Measurements from ENCODE around the gene JAG2.

Gene JAG2

DNA sequence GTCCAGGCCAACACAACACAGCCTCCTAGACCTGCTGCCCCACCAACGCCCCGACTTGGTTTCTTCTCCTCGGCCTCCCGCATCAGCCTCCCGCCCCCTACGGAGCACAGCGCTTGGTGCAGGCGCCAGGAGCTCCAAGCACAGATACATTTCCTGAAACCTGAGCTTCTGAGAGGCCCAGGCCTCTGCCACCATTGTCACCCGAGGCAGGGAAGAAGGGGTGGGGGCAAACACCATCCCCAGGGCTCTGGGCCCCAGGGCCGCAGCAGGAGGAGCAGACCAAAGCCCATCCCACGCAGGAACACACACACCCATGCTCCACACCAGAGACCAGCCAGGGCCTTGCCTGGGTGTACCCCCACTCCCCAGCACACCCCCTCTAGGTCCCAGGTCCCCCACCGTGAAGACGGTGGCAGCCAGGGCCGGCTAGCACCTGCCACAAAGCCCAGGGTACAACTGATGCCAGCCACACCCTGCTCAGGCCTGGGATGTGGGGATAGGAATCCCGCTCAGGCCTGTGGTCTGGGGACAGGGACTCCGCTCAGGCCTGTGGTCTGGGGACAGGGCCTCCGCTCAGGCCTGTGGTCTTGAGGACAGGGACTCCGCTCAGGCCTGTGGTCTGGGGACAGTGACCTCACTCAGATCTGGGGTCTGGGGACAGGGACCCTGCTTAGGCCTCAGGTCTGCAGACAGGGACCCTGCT is 5.4 kb downstream of the JAG2 start:
- H3K79me2 ChIP-seq (ENCODE audit: insufficient read depth, low read length) = no peaks in the 10 kb centered on the region
- H3K36me3 ChIP-seq (ENCODE audit: insufficient read depth, low read length) = no peaks in the 10 kb centered on the region
- H3K4me1 ChIP-seq (ENCODE audit: insufficient read depth, low read length) = no peaks in the 10 kb centered on the region

GRCh38 chr14:105162669-105162979 is 6.0 kb downstream of the JAG2 start:
- Histone ChIP-seq H3K27ac (ENCODE audit: low read length) (no peak overlapping the region), H4K20me1 (ENCODE audit: insufficient read depth, low read length) (peaks cover 7% of the 10 kb centered on the region), H3K4me2 (ENCODE audit: insufficient read depth, low read length) (no peak overlapping the region), H3K36me3 (ENCODE audit: insufficient read depth, low read length) (no peaks in the 10 kb centered on the region), H3K4me1 (ENCODE audit: insufficient read depth, low read length) (no peaks in the 10 kb centered on the region), H3K4me3 (ENCODE audit: low read depth in 1 of 2, low read length in 2 of 2) (no peak overlapping the region), H3K79me2 (ENCODE audit: insufficient read depth, low read length) (no peaks in the 10 kb centered on the region), H3K9ac (ENCODE audit: low read depth, low read length) (no peak overlapping the region), H3K9me3 (ENCODE audit: insufficient read depth, low read length, severe bottlenecking) (no peaks in the 10 kb centered on the region), H3K27me3 (ENCODE audit: insufficient read depth, low read length, poor library complexity) (no peaks in the 10 kb centered on the region), H2AFZ (ENCODE audit: low read depth, low read length) (no peak overlapping the region)
- ATAC-seq (ENCODE audit: insufficient read depth, low read depth) (no peak; the same call in 2 of the 3 replicates), DNase-seq (no peak)
- TF ChIP-seq EZH2 (IDR thresholded peaks at IDR 0.05; ENCODE audit: borderline replicate concordance, low read depth, low read length, severe bottlenecking) = no peak
- TF ChIP-seq, protein P1, sequence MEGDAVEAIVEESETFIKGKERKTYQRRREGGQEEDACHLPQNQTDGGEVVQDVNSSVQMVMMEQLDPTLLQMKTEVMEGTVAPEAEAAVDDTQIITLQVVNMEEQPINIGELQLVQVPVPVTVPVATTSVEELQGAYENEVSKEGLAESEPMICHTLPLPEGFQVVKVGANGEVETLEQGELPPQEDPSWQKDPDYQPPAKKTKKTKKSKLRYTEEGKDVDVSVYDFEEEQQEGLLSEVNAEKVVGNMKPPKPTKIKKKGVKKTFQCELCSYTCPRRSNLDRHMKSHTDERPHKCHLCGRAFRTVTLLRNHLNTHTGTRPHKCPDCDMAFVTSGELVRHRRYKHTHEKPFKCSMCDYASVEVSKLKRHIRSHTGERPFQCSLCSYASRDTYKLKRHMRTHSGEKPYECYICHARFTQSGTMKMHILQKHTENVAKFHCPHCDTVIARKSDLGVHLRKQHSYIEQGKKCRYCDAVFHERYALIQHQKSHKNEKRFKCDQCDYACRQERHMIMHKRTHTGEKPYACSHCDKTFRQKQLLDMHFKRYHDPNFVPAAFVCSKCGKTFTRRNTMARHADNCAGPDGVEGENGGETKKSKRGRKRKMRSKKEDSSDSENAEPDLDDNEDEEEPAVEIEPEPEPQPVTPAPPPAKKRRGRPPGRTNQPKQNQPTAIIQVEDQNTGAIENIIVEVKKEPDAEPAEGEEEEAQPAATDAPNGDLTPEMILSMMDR (IDR thresholded peaks at IDR 0.05; ENCODE audit: borderline replicate concordance, extremely low read depth, low read length, poor library complexity, severe bottlenecking) = no peak

More for the DNA sequence above, 5.4 kb downstream of the JAG2 start:
- H3K9me3 ChIP-seq (ENCODE audit: insufficient read depth, low read length, severe bottlenecking) = no peaks in the 10 kb centered on the region
- H4K20me1 ChIP-seq (ENCODE audit: insufficient read depth, low read length) = peaks cover 7% of the 10 kb centered on the region
- H3K9ac ChIP-seq (ENCODE audit: low read depth, low read length) = no peak overlapping the region
- H2AFZ ChIP-seq (ENCODE audit: low read depth, low read length) = no peak overlapping the region
- DNase-seq (no peak), ATAC-seq (ENCODE audit: insufficient read depth, low read depth) (no peak)
- H3K4me2 ChIP-seq (ENCODE audit: insufficient read depth, low read length) = no peak overlapping the region
- H3K27me3 ChIP-seq (ENCODE audit: insufficient read depth, low read length, poor library complexity) = no peaks in the 10 kb centered on the region
- TF ChIP-seq, protein P1 (IDR thresholded peaks at IDR 0.05; ENCODE audit: borderline replicate concordance, extremely low read depth, low read length, poor library complexity, severe bottlenecking) = no peak
- TF ChIP-seq EZH2 (IDR thresholded peaks at IDR 0.05; ENCODE audit: borderline replicate concordance, low read depth, low read length, severe bottlenecking) = no peak
- no peak overlapping the region for H3K27ac ChIP-seq (ENCODE audit: low read length)
- H3K4me3 ChIP-seq (ENCODE audit: low read depth in 1 of 2, low read length in 2 of 2) = no peak overlapping the region

- peaks cover 7% of the 10 kb centered on the region for H4K20me1 ChIP-seq (ENCODE audit: insufficient read depth, low read length)
- H3K27me3 ChIP-seq (ENCODE audit: insufficient read depth, low read length, poor library complexity) = no peaks in the 10 kb centered on the region
- no peaks in the 10 kb centered on the region for H3K36me3 ChIP-seq (ENCODE audit: insufficient read depth, low read length)
- no peak overlapping the region for H3K4me3 ChIP-seq (ENCODE audit: low read depth in 1 of 2, low read length in 2 of 2)
- no peaks in the 10 kb centered on the region for H3K79me2 ChIP-seq (ENCODE audit: insufficient read depth, low read length)
- no peak overlapping the region for H2AFZ ChIP-seq (ENCODE audit: low read depth, low read length)
- H3K27ac ChIP-seq (ENCODE audit: low read length) = no peak overlapping the region
- H3K9ac ChIP-seq (ENCODE audit: low read depth, low read length) = no peak overlapping the region
- no peak overlapping the region for H3K4me2 ChIP-seq (ENCODE audit: insufficient read depth, low read length)
- TF ChIP-seq, protein P1 (IDR thresholded peaks at IDR 0.05; ENCODE audit: borderline replicate concordance, extremely low read depth, low read length, poor library complexity, severe bottlenecking) = no peak
- TF ChIP-seq EZH2 (IDR thresholded peaks at IDR 0.05; ENCODE audit: borderline replicate concordance, low read depth, low read length, severe bottlenecking) = no peak
- ATAC-seq (ENCODE audit: insufficient read depth, low read depth) (peak; percentile 29; the same call in 1 of the 3 replicates), DNase-seq (peak; percentile 15)
- no peaks in the 10 kb centered on the region for H3K9me3 ChIP-seq (ENCODE audit: insufficient read depth, low read length, severe bottlenecking)
- H3K4me1 ChIP-seq (ENCODE audit: insufficient read depth, low read length) = no peaks in the 10 kb centered on the region
Observed at GRCh38 chr14:105161964-105162668, 6.5 kb downstream of the JAG2 start.

Data from DND-41 (cell line).